ENCODE results near the gene FCRL4.
"Not testable (repeated sequence)": the region's sequence is repeated elsewhere in the genome, so short reads cannot be mapped to it uniquely, and the experiment has no call there.

Gene FCRL4

DNA sequence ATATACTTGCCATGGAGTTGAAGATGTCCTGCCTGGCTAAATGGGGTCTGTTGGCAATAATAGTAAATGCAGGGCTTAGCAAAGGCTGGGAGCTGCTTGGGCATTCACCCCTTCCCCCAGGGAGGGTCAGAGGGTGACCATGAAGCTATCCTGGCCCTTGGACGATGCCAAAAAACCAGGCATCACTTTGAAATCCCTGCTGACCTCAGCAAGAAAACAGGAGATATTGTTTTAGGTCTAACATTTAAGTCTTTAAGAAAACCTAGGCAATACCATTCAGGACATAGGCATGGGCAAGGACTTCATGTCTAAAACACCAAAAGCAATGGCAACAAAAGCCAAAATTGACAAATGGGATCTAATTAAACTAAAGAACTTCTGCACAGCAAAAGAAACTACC, 49.8 kb downstream of the FCRL4 start:
- DNase-seq, result not testable (repeated sequence)

DNA sequence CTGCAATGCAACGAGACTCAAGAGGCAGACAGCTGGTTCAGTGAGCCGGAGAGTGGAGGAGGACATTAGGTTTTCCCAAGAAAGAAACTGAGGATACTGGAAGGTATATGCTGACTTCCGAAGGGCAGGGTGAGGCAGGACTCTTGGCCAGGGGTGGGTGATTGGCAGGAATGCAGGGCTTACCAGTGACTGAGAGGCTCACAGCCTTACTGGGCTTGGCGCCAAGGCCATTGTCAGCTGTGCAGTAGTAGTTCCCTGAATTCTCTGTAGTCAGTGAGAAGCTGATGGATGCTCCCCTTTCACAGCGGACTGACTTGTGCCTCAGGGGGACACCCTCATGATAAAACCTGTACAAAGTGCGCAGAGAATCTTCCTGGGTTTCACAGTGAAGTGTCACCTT, 55.2 kb downstream of the FCRL4 start:
- DNase-seq, result no peak

DNA sequence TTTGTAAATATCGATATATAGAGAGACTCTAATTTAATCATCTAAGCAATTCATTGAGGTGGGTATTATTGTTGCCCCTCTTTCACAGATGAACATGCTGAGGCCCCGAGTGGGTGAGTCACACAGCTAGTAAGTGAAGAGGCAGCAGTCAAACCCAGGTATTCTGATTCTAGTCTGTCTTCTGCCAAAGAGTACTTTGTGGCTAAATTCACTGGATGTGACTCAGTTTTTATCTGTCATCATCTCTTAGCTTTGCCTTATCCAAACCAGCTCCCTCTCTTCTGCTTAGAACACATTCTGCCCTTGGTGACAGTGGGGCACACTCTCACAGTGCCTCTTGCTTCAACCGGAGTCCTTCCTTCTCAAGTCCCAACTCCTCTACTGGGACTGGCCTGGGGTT, 57.0 kb downstream of the FCRL4 start:
- no peak for DNase-seq

DNA sequence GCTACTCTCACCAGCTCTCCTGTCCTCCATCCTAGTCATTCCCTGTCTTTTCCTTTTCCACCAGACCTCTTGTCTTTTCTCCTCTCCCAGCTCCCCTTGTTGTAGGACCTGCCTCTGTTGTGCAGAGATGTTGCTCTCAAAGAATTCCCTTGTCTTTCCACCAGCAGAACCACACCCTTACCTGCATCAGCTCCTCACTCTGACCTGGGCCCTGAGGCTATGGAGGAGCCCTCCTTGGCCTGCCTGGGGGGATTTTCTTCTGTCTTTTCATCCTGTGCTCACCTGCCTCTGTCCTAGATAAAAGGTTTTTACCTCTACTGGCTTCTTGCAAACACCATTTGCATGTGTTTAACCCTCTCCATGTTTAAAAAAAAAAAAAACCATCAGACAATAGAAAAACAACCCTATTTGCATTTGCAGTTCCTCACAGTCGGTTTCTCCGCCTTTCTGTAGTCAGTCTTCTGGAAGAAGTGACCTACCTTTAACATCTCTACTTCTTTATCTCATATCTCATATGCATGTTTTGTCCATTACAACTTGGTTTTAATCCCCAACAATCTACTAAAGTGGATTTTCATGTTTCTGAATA, 57.6 kb downstream of the FCRL4 start:
- no peak for DNase-seq

DNA sequence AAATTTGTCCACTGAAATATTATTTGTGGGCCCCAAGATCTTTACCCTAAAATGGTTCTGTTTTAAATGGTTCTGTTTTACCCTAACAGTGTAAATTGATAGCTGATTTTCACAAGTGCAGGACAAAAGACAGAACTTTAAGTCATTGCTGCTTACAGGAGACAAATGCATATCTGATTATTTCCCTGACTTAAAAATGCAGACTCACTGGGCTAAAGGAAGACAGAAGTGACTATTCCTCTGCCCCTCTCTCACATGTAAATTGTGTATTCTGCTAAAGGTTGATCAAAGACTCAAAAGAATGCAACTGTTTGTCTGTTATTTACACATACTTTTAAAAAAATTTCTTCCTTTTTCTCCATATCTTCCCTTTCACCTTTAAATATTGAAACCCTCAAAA, 58.3 kb downstream of the FCRL4 start:
- DNase-seq, result no peak

DNA sequence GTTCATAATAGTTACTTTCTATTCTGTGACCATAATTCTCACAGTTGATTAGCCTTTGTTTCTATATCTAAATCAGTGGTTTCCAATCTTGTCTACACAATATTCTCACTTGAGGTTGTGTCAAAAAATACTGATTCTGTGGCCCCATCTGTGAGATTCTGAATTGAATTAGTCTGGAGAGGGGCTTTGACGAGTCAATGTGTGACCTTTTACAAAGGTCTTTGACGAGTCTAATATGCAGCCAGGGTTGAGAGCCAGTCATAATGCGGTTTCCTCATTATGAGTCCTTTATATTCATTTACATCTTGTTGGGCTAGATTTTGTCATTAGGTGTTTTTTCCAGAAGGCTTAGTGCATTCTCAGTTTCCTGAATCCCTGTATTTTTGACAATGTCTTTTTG, 65.3 kb downstream of the FCRL4 start:
- DNase-seq, result no peak

DNA sequence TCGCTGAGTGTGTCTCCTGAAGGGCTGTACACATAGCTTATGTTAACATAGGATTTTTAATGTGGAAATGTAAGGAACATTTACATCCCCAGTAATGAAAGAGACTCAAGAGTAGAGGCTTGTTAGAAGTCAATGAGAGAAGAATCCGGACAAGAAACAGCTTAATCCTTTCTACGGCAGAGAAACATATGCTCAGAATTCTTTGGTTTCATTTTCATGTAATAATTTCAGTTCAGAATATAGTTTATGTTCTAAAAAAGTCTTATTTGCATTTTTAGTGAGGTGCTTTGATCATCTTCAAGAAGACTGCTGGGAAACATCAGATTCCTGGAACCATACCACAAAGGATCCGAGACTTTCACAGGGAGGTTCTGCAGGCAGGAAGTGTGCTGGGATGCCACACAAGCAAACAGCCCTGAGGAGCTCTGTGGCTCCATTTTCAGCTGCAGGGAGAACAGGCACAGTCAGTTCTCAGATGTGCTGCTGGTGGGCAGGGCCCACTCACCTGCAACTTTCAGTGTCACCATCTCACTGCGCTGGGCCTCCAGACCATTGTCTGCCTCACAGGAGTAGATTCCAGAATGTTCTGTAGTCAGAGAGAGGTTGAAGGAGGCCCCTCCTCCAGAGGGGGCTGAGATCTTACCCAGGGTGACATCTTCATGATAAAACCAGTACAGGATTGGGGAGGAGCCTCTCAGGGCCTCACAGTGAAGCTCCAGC, 74.0 kb downstream of the FCRL4 start:
- no peak for DNase-seq

Data from NCI-H2227 treated with DMSO at 0.1 percent for 48 hours (cell line).